ENCODE measurements around the gene ICA1. TPM values are rescaled to one million over a fixed set of nuclear protein-coding genes. Genes with fewer than 3 reads are reported as not detected.

Gene ICA1
- total and polyA plus RNA-seq, 2 of the 4 experiments (the other 2 are of a cell fraction), result not detected

GRCh38 chr7:8111282-8111960 is 150.5 kb downstream of the ICA1 start:
- no peak overlapping the region for H2BK120ac ChIP-seq (ENCODE audit: low read depth, low read length)
- no peak overlapping the region for H2BK15ac ChIP-seq (ENCODE audit: low read depth, low read length)
- no peaks in the 10 kb centered on the region for H3K9me3 ChIP-seq (ENCODE audit: control insufficient read depth, insufficient read depth, low read length)
- H3K4me2 ChIP-seq (ENCODE audit: low read depth, low read length), result no peak overlapping the region
- H2AK9ac ChIP-seq (replicated peaks; ENCODE audit: low read depth, low read length, poor library complexity), result no peak overlapping the region
- no peak overlapping the region for H4K8ac ChIP-seq (ENCODE audit: low read depth in 2 of 2, low read length in 2 of 2)
- CTCF ChIA-PET, result no interaction called here
- POLR2A ChIA-PET (ENCODE audit: unreplicated experiment), result no interaction called here
- no peak for TF ChIP-seq POLR2A (IDR thresholded peaks at IDR 0.05; ENCODE audit: low read depth, low read length)
- H3K79me1 ChIP-seq (ENCODE audit: low read depth in 1 of 2, low read length in 2 of 2), result no peaks in the 10 kb centered on the region
- H3K14ac ChIP-seq (replicated peaks; ENCODE audit: low read depth, low read length), result no peak overlapping the region
- no peak overlapping the region for H2AK5ac ChIP-seq (ENCODE audit: low read depth, low read length)
- ATAC-seq (ENCODE audit: low read depth), result no peak
- DNase-seq, result no peak
- no peak overlapping the region for H4K5ac ChIP-seq (ENCODE audit: low read depth, low read length)
- intact Hi-C loops (cut with micrococcal nuclease) (no loop called here), dilution Hi-C loops (cut with HindIII; ENCODE audit: low sequenced_read_pairs, unreplicated experiment) (no loop called here), in situ Hi-C loops (cut with MboI; ENCODE audit: low sequenced_read_pairs) (no loop called here)
- no peaks in the 10 kb centered on the region for H3K27me3 ChIP-seq (ENCODE audit: control insufficient read depth, insufficient read depth, low read length)
- no peaks in the 10 kb centered on the region for H4K20me1 ChIP-seq (ENCODE audit: insufficient read depth, low read length)
- H3K36me3 ChIP-seq (ENCODE audit: control insufficient read depth, insufficient read depth, low read length), result no peaks in the 10 kb centered on the region
- BruUV-seq (replicated peaks), result no TSS peak
- WGBS, 2 experiments (ENCODE audit: extremely low coverage in 2 of 2, insufficient read length in 1 of 2), result 60% methylated on average over 6 of the region's 11 CpGs; no CpG with 5 or more reads in 1 of the 2 experiments
- no peaks in the 10 kb centered on the region; the same call in 1 of the 2 replicates for H3K4me1 ChIP-seq (ENCODE audit: control insufficient read depth, insufficient read depth, low read length)
- H2BK20ac ChIP-seq (ENCODE audit: low read depth, low read length), result no peak overlapping the region
- no peak overlapping the region for H3K27ac ChIP-seq (ENCODE audit: insufficient read depth, low read length)
- no peak overlapping the region for H4K91ac ChIP-seq (ENCODE audit: insufficient read depth, low read depth, low read length)
- no peak overlapping the region for H3K23ac ChIP-seq (ENCODE audit: low read depth, low read length)
- H3K56ac ChIP-seq (ENCODE audit: extremely low read depth, insufficient read depth, low read length), result no peak overlapping the region
- no peak overlapping the region for H2AFZ ChIP-seq (replicated peaks; ENCODE audit: low read length, poor library complexity)
- no peak overlapping the region for H3K9ac ChIP-seq (ENCODE audit: low read depth, low read length)
- no peaks in the 10 kb centered on the region for H3K9me1 ChIP-seq (ENCODE audit: insufficient read depth, low read length)
- no peak overlapping the region for H2BK5ac ChIP-seq (ENCODE audit: low read depth, low read length, poor library complexity, severe bottlenecking)
- no peak overlapping the region for H3K4ac ChIP-seq (ENCODE audit: low read depth, low read length)
- no peak overlapping the region for H3K18ac ChIP-seq (ENCODE audit: low read depth, low read length)
- no peak overlapping the region for H3K4me3 ChIP-seq (ENCODE audit: insufficient read depth, low read depth, low read length)

All from IMR-90 (cell line).